HL-60 (cell line): ENCODE results near the gene AQP4.

Source experiments
- CTCF ChIP-seq: IDR thresholded peaks from one replicate; pipeline ENCODE4 v1.5.1; 2011; ENCODE audit warnings: low read length, control low read depth, inconsistent platforms; ENCODE audit not compliant: insufficient read depth
- GABPA ChIP-seq: IDR thresholded peaks from 2 replicates; pipeline ENCODE4 v1.6.1; 2012; ENCODE audit warnings: low read depth
- SPI1 ChIP-seq: IDR thresholded peaks from 2 replicates; pipeline ENCODE4 v1.6.1; 2012; ENCODE audit warnings: low read depth, mild to moderate bottlenecking, borderline replicate concordance

- TF ChIP-seq CTCF (no peak), GABPA (no peak), SPI1 (no peak)
Measured at GRCh38 chr18:26868968-26869586, 3.6 kb upstream of the AQP4 start.
